SK-N-SH treated with all-trans-retinoic acid at 6 μM for 48 hours (cell line): ENCODE results near the gene BEND6.

Source experiments
- ATAC-seq: fragments of 200-7000 bp; cut with Tn5 transposase; 3 replicates; pipeline ENCODE4 v1.9.1; 2020; ENCODE audit warnings: mild to moderate bottlenecking, moderate library complexity
- ARNTL ChIP-seq: fragments of 450-650 bp; formaldehyde crosslinking; IDR thresholded peaks from 2 replicates; pipeline ENCODE4 v1.5.0; 2020; ENCODE audit warnings: low read depth, mild to moderate bottlenecking, moderate library complexity, borderline replicate concordance
- BACH2 ChIP-seq: fragments of 250-450 bp; sonication (Bioruptor Pico); IDR thresholded peaks from 2 replicates; pipeline ENCODE4 v1.9.0; 2021; ENCODE audit warnings: mild to moderate bottlenecking, borderline replicate concordance
- CSDC2 ChIP-seq: fragments of 250-450 bp; sonication (Bioruptor Pico); IDR thresholded peaks from 2 replicates; pipeline ENCODE4 v1.5.0; 2020; ENCODE audit warnings: mild to moderate bottlenecking, moderate library complexity
- ESRRG ChIP-seq: fragments of 250-450 bp; sonication (Bioruptor Pico); IDR thresholded peaks from 2 replicates; pipeline ENCODE4 v1.6.1; 2021; ENCODE audit warnings: mild to moderate bottlenecking
- GLIS3 ChIP-seq: fragments of 250-450 bp; sonication (Bioruptor Pico); IDR thresholded peaks from 2 replicates; pipeline ENCODE4 v1.5.0; 2020; ENCODE audit warnings: mild to moderate bottlenecking, moderate library complexity
- ISL1 ChIP-seq: fragments of 250-450 bp; sonication (Bioruptor Pico); IDR thresholded peaks from 2 replicates; pipeline ENCODE4 v2.1.2; 2022; ENCODE audit warnings: mild to moderate bottlenecking, moderate library complexity
- OSR1 ChIP-seq: fragments of 250-450 bp; sonication (Bioruptor Pico); IDR thresholded peaks from 2 replicates; pipeline ENCODE4 v1.8.0; 2022; ENCODE audit warnings: moderate library complexity, mild to moderate bottlenecking, inconsistent platforms
- PATZ1 ChIP-seq: fragments of 250-450 bp; sonication (Bioruptor Pico); IDR thresholded peaks from 2 replicates; pipeline ENCODE4 v1.8.0; 2020; ENCODE audit warnings: mild to moderate bottlenecking, moderate library complexity, borderline replicate concordance
- POU6F1 ChIP-seq: fragments of 250-450 bp; sonication (Bioruptor Pico); IDR thresholded peaks from 2 replicates; pipeline ENCODE4 v1.8.0; 2021; ENCODE audit warnings: low read depth, mild to moderate bottlenecking, moderate library complexity, borderline replicate concordance
- PPARA ChIP-seq: fragments of 250-450 bp; sonication (Bioruptor Pico); IDR thresholded peaks from 2 replicates; pipeline ENCODE4 v1.5.0; 2020; ENCODE audit warnings: mild to moderate bottlenecking, borderline replicate concordance
- RARB ChIP-seq: fragments of 250-450 bp; sonication (Bioruptor Pico); IDR thresholded peaks from 2 replicates; pipeline ENCODE4 v1.8.0; 2021; ENCODE audit warnings: mild to moderate bottlenecking, moderate library complexity
- SNAI2 ChIP-seq: fragments of 250-450 bp; sonication (Bioruptor Pico); IDR thresholded peaks from 2 replicates; pipeline ENCODE4 v1.5.0; 2020; ENCODE audit warnings: mild to moderate bottlenecking, moderate library complexity
- TCF4 ChIP-seq: fragments of 250-450 bp; sonication (Bioruptor Pico); IDR thresholded peaks from 2 replicates; pipeline ENCODE4 v1.8.0; 2021; ENCODE audit warnings: mild to moderate bottlenecking, moderate library complexity, borderline replicate concordance
- TOX ChIP-seq: fragments of 250-450 bp; sonication (Bioruptor Pico); IDR thresholded peaks from 2 replicates; pipeline ENCODE4 v1.8.0; 2021; ENCODE audit warnings: mild to moderate bottlenecking, moderate library complexity, borderline replicate concordance
- ZC3H10 ChIP-seq: fragments of 250-450 bp; sonication (Bioruptor Pico); IDR thresholded peaks from 2 replicates; pipeline ENCODE4 v1.5.1; 2021; ENCODE audit warnings: mild to moderate bottlenecking, moderate library complexity
- ZFP3 ChIP-seq: fragments of 250-450 bp; sonication (Bioruptor Pico); IDR thresholded peaks from 2 replicates; pipeline ENCODE4 v1.5.0; 2020; ENCODE audit warnings: mild to moderate bottlenecking, moderate library complexity
- ZFP30 ChIP-seq: fragments of 450-650 bp; formaldehyde crosslinking; IDR thresholded peaks from 2 replicates; pipeline ENCODE4 v1.5.0; 2022; ENCODE audit warnings: mild to moderate bottlenecking, moderate library complexity
- ZNF565 ChIP-seq: fragments of 450-650 bp; formaldehyde crosslinking; conservative IDR thresholded peaks from 2 replicates; pipeline ENCODE4 v1.5.0; 2020; ENCODE audit warnings: low read depth, mild to moderate bottlenecking, moderate library complexity
- ZNF70 ChIP-seq: fragments of 450-650 bp; formaldehyde crosslinking; IDR thresholded peaks from 2 replicates; pipeline ENCODE4 v1.5.0; 2020; ENCODE audit warnings: mild to moderate bottlenecking, moderate library complexity
- TF ChIP-seq, protein P1 (sequence below): fragments of 250-450 bp; sonication (Bioruptor Pico); IDR thresholded peaks from 2 replicates; pipeline ENCODE4 v1.5.0; 2020; ENCODE audit warnings: mild to moderate bottlenecking, moderate library complexity
- TF ChIP-seq, protein P2 (sequence below): fragments of 250-450 bp; sonication (Bioruptor Pico); IDR thresholded peaks from 2 replicates; pipeline ENCODE4 v1.5.1; 2020; ENCODE audit warnings: low read depth, mild to moderate bottlenecking, moderate library complexity
- TF ChIP-seq, protein P3 (sequence below): fragments of 250-450 bp; sonication (Bioruptor Pico); IDR thresholded peaks from 2 replicates; pipeline ENCODE4 v1.5.1; 2021; ENCODE audit warnings: mild to moderate bottlenecking, moderate library complexity

The BEND6 gene

DNA sequence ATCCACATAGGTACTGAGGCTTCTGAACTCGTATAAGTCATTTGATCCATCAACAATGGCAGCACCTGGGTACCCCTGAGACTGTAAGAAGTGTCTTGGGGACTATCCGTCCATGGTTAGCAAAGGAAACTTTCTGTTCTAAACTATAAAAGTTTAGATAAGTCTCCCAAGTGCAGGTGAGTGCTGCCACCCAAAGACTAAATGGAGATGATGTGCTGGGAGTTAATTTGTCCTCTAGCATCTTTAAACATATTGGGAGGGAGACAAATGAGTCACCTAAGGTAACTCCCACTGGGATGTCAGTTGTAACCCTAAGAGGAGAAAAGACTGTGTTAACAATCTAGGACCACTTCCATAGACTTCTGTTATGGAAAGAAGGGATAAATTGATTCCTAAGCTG, 6.2 kb downstream of the BEND6 start:
- TF ChIP-seq ZC3H10 (CRISPR knock-in tag) (no peak), TCF4 (CRISPR knock-in tag) (no peak), ZFP3 (no peak), TOX (CRISPR knock-in tag) (no peak), PATZ1 (CRISPR knock-in tag) (no peak), ARNTL (CRISPR knock-in tag) (no peak), ESRRG (CRISPR knock-in tag) (no peak), ISL1 (no peak), CSDC2 (no peak), SNAI2 (no peak), ZFP30 (CRISPR knock-in tag) (no peak), ZNF70 (CRISPR knock-in tag) (no peak)
- TF ChIP-seq, protein P1, sequence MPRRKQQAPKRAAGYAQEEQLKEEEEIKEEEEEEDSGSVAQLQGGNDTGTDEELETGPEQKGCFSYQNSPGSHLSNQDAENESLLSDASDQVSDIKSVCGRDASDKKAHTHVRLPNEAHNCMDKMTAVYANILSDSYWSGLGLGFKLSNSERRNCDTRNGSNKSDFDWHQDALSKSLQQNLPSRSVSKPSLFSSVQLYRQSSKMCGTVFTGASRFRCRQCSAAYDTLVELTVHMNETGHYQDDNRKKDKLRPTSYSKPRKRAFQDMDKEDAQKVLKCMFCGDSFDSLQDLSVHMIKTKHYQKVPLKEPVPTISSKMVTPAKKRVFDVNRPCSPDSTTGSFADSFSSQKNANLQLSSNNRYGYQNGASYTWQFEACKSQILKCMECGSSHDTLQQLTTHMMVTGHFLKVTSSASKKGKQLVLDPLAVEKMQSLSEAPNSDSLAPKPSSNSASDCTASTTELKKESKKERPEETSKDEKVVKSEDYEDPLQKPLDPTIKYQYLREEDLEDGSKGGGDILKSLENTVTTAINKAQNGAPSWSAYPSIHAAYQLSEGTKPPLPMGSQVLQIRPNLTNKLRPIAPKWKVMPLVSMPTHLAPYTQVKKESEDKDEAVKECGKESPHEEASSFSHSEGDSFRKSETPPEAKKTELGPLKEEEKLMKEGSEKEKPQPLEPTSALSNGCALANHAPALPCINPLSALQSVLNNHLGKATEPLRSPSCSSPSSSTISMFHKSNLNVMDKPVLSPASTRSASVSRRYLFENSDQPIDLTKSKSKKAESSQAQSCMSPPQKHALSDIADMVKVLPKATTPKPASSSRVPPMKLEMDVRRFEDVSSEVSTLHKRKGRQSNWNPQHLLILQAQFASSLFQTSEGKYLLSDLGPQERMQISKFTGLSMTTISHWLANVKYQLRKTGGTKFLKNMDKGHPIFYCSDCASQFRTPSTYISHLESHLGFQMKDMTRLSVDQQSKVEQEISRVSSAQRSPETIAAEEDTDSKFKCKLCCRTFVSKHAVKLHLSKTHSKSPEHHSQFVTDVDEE (CRISPR knock-in tag): no peak
- no peak for ATAC-seq

DNA sequence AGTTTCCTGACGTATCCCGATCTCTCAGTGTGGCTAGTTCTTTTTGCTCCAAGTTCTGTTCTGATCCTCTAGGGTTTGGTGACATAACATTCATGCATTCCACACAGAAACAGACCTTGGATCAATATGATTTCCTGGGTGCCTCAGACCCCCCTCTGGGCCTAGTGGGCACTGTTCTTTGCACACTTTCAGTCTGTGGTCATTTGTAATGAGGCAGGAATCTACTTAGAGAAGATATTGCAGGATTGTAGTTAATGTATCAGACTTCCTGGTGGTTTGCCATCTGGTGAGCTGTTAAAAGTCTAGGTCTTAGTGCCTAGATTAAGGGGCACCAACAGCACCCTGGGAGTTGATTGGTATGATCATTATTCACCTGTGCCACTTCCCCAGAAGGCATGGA, 7.5 kb downstream of the BEND6 start:
- TF ChIP-seq PPARA (CRISPR knock-in tag) (no peak), TCF4 (CRISPR knock-in tag) (no peak), ZNF70 (CRISPR knock-in tag) (no peak), GLIS3 (CRISPR knock-in tag) (no peak), ISL1 (no peak), BACH2 (CRISPR knock-in tag) (no peak), RARB (CRISPR knock-in tag) (no peak), ZNF565 (no peak), ZFP3 (no peak), PATZ1 (CRISPR knock-in tag) (no peak), ESRRG (CRISPR knock-in tag) (no peak), OSR1 (CRISPR knock-in tag) (no peak), POU6F1 (CRISPR knock-in tag) (no peak), ZC3H10 (CRISPR knock-in tag) (no peak), ARNTL (CRISPR knock-in tag) (no peak)
- TF ChIP-seq, protein P1 (CRISPR knock-in tag): no peak
- TF ChIP-seq, protein P2, sequence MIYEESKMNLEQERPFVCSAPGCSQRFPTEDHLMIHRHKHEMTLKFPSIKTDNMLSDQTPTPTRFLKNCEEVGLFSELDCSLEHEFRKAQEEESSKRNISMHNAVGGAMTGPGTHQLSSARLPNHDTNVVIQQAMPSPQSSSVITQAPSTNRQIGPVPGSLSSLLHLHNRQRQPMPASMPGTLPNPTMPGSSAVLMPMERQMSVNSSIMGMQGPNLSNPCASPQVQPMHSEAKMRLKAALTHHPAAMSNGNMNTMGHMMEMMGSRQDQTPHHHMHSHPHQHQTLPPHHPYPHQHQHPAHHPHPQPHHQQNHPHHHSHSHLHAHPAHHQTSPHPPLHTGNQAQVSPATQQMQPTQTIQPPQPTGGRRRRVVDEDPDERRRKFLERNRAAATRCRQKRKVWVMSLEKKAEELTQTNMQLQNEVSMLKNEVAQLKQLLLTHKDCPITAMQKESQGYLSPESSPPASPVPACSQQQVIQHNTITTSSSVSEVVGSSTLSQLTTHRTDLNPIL (CRISPR knock-in tag): no peak
- TF ChIP-seq, protein P3, sequence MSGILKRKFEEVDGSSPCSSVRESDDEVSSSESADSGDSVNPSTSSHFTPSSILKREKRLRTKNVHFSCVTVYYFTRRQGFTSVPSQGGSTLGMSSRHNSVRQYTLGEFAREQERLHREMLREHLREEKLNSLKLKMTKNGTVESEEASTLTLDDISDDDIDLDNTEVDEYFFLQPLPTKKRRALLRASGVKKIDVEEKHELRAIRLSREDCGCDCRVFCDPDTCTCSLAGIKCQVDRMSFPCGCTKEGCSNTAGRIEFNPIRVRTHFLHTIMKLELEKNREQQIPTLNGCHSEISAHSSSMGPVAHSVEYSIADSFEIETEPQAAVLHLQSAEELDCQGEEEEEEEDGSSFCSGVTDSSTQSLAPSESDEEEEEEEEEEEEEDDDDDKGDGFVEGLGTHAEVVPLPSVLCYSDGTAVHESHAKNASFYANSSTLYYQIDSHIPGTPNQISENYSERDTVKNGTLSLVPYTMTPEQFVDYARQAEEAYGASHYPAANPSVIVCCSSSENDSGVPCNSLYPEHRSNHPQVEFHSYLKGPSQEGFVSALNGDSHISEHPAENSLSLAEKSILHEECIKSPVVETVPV (CRISPR knock-in tag): no peak
- no peak for ATAC-seq
